DOHH2 (cell line): ENCODE measurements around the gene ADAM11.
"Not testable (repeated sequence)": the region's sequence is repeated elsewhere in the genome, so short reads cannot be mapped to it uniquely, and the experiment has no call there.

Source experiments
- H3F3A ChIP-seq: fragments of 200-600 bp; sonication (generic), shearing (Covaris generic); 2 replicates; pipeline ENCODE4 v1.6.0; 2016; ENCODE audit warnings: antibody characterized with exemption, mild to moderate bottlenecking; ENCODE audit not compliant: control insufficient read depth, insufficient read depth
- H3K27ac ChIP-seq: fragments of 200-600 bp; sonication (generic); 2 replicates; pipeline ENCODE4 v1.5.1; 2014; ENCODE audit warnings: low read depth, mild to moderate bottlenecking, low read length, moderate library complexity
- H3K27me3 ChIP-seq: fragments of 200-600 bp; sonication (generic); 2 replicates; pipeline ENCODE4 v1.6.1; 2014; ENCODE audit warnings: mild to moderate bottlenecking, low read length, mixed read lengths; ENCODE audit not compliant: control insufficient read depth
- H3K36me3 ChIP-seq: fragments of 200-600 bp; sonication (generic); 2 replicates; pipeline ENCODE4 v1.6.1; 2014; ENCODE audit warnings: mild to moderate bottlenecking, low read length, moderate library complexity, mixed read lengths; ENCODE audit not compliant: control insufficient read depth
- H3K4me1 ChIP-seq: fragments of 200-600 bp; sonication (generic); 2 replicates; pipeline ENCODE4 v1.6.1; 2014; ENCODE audit warnings: mild to moderate bottlenecking, low read length, mixed read lengths; ENCODE audit not compliant: control insufficient read depth
- H3K4me2 ChIP-seq: fragments of 200-600 bp; sonication (generic); 2 replicates; pipeline ENCODE4 v1.6.0; 2014; ENCODE audit warnings: mild to moderate bottlenecking, low read length, moderate library complexity
- H3K4me3 ChIP-seq: fragments of 200-600 bp; sonication (generic); 2 replicates; pipeline ENCODE4 v1.5.1; 2014; ENCODE audit warnings: mild to moderate bottlenecking, low read length, mixed read lengths
- H3K79me2 ChIP-seq: fragments of 200-600 bp; sonication (generic); 2 replicates; pipeline ENCODE4 v1.6.1; 2014; ENCODE audit warnings: mild to moderate bottlenecking, low read length, mixed read lengths; ENCODE audit not compliant: control insufficient read depth
- H3K9me2 ChIP-seq: fragments of 200-600 bp; sonication (generic); replicated peaks from 2 replicates; pipeline ENCODE4 v1.6.1; 2014; ENCODE audit warnings: mild to moderate bottlenecking, low read length, mixed read lengths; ENCODE audit not compliant: control insufficient read depth
- H3K9me3 ChIP-seq: fragments of 200-600 bp; sonication (generic); 2 replicates; pipeline ENCODE4 v1.6.1; 2014; ENCODE audit warnings: antibody characterized with exemption, low read length, mixed read lengths; ENCODE audit not compliant: control insufficient read depth, insufficient read depth
- H4K20me1 ChIP-seq: fragments of 200-600 bp; sonication (generic); 2 replicates; pipeline ENCODE4 v1.6.0; 2014; ENCODE audit warnings: low read depth, mild to moderate bottlenecking, antibody characterized with exemption, low read length, moderate library complexity; ENCODE audit not compliant: control insufficient read depth, insufficient read depth
- EZH2phosphoT487 ChIP-seq: fragments of 200-600 bp; sonication (generic); IDR thresholded peaks from 2 replicates; pipeline ENCODE4 v1.6.1; 2017; ENCODE audit warnings: borderline replicate concordance, mild to moderate bottlenecking, antibody characterized with exemption, low read length, moderate library complexity, mixed read lengths
- TF ChIP-seq, protein P1 (sequence below): fragments of 200-600 bp; sonication (generic); IDR thresholded peaks from one replicate; pipeline ENCODE4 v1.5.1; 2014; ENCODE audit warnings: antibody characterized with exemption, mild to moderate bottlenecking, low read depth, low read length; ENCODE audit not compliant: poor library complexity, severe bottlenecking

ADAM11 gene, protein sequence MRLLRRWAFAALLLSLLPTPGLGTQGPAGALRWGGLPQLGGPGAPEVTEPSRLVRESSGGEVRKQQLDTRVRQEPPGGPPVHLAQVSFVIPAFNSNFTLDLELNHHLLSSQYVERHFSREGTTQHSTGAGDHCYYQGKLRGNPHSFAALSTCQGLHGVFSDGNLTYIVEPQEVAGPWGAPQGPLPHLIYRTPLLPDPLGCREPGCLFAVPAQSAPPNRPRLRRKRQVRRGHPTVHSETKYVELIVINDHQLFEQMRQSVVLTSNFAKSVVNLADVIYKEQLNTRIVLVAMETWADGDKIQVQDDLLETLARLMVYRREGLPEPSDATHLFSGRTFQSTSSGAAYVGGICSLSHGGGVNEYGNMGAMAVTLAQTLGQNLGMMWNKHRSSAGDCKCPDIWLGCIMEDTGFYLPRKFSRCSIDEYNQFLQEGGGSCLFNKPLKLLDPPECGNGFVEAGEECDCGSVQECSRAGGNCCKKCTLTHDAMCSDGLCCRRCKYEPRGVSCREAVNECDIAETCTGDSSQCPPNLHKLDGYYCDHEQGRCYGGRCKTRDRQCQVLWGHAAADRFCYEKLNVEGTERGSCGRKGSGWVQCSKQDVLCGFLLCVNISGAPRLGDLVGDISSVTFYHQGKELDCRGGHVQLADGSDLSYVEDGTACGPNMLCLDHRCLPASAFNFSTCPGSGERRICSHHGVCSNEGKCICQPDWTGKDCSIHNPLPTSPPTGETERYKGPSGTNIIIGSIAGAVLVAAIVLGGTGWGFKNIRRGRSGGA

GRCh38 chr17:44758414-44759085 lies at the start of gene ADAM11:
Gene ADAM11 (plus strand): TSS chr17:44758988. CDS start chr17:44759200, 212 bp downstream.
- Histone ChIP-seq H3K9me2 (no peaks in the 10 kb centered on the region), H3K36me3 (no peaks in the 10 kb centered on the region), H3K9me3 (no peaks in the 10 kb centered on the region), H3K27me3 (no peaks in the 10 kb centered on the region), H3K79me2 (no peaks in the 10 kb centered on the region), H3K4me1 (no peaks in the 10 kb centered on the region), H3K27ac (no peak within 1 kb of the TSS), H3F3A (no peaks in the 10 kb centered on the region), H3K4me3 (no peak within 1 kb of the TSS), H3K4me2 (no peak within 1 kb of the TSS), H4K20me1 (no peaks in the 10 kb centered on the region)
- no peak for TF ChIP-seq EZH2phosphoT487
- TF ChIP-seq, protein P1, sequence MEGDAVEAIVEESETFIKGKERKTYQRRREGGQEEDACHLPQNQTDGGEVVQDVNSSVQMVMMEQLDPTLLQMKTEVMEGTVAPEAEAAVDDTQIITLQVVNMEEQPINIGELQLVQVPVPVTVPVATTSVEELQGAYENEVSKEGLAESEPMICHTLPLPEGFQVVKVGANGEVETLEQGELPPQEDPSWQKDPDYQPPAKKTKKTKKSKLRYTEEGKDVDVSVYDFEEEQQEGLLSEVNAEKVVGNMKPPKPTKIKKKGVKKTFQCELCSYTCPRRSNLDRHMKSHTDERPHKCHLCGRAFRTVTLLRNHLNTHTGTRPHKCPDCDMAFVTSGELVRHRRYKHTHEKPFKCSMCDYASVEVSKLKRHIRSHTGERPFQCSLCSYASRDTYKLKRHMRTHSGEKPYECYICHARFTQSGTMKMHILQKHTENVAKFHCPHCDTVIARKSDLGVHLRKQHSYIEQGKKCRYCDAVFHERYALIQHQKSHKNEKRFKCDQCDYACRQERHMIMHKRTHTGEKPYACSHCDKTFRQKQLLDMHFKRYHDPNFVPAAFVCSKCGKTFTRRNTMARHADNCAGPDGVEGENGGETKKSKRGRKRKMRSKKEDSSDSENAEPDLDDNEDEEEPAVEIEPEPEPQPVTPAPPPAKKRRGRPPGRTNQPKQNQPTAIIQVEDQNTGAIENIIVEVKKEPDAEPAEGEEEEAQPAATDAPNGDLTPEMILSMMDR: no peak

GRCh38 chr17:44719444-44719843 lies 39.3 kb upstream of the ADAM11 start:
- H3K79me2 ChIP-seq: peaks cover 5% of the 10 kb centered on the region; the same call in 1 of the 2 replicates
- no peak overlapping the region for H3K4me2 ChIP-seq
- H3K36me3 ChIP-seq: peaks cover 49% of the 10 kb centered on the region
- no peaks in the 10 kb centered on the region for H3K4me1 ChIP-seq
- no peaks in the 10 kb centered on the region for H3F3A ChIP-seq
- no peak overlapping the region for H3K4me3 ChIP-seq
- no peak for TF ChIP-seq EZH2phosphoT487
- TF ChIP-seq, protein P1: no peak
- H3K27ac ChIP-seq: no peak overlapping the region
- no peaks in the 10 kb centered on the region for H3K9me2 ChIP-seq
- no peaks in the 10 kb centered on the region for H3K27me3 ChIP-seq
- no peaks in the 10 kb centered on the region for H4K20me1 ChIP-seq
- no peaks in the 10 kb centered on the region for H3K9me3 ChIP-seq

- Histone ChIP-seq H3K4me3 (no peak overlapping the region), H3K36me3 (peaks cover 45% of the 10 kb centered on the region), H3K27me3 (no peaks in the 10 kb centered on the region), H4K20me1 (no peaks in the 10 kb centered on the region), H3K4me1 (no peaks in the 10 kb centered on the region), H3K79me2 (no peaks in the 10 kb centered on the region), H3K4me2 (no peak overlapping the region), H3K27ac (no peak overlapping the region), H3K9me3 (no peaks in the 10 kb centered on the region), H3K9me2 (no peaks in the 10 kb centered on the region), H3F3A (no peaks in the 10 kb centered on the region)
- TF ChIP-seq, protein P1: no peak
- no peak for TF ChIP-seq EZH2phosphoT487
These were observed 36.5 kb upstream of the ADAM11 start for GRCh38 chr17:44722254-44722653.

- not testable (repeated sequence) for H3K9me2 ChIP-seq, H3K4me1 ChIP-seq, H3K27ac ChIP-seq, H3K9me3 ChIP-seq, H3K27me3 ChIP-seq, H4K20me1 ChIP-seq, H3F3A ChIP-seq, H3K4me2 ChIP-seq, H3K4me3 ChIP-seq, H3K79me2 ChIP-seq
- peaks cover 54% of the 10 kb centered on the region for H3K36me3 ChIP-seq
These were observed 32.7 kb upstream of the ADAM11 start for GRCh38 chr17:44726121-44726520.
